Inferior parietal cortex (tissue), 1 donor: ENCODE data around the gene MBTPS2.
"Not testable (repeated sequence)": the region's sequence is repeated elsewhere in the genome, so short reads cannot be mapped to it uniquely, and the experiment has no call there.

Source experiments
- DNase-seq: peaks from one replicate; pipeline ENCODE4 v3.0.0-alpha.2; 2016; ENCODE audit errors: extremely low spot score

MBTPS2 gene

DNA sequence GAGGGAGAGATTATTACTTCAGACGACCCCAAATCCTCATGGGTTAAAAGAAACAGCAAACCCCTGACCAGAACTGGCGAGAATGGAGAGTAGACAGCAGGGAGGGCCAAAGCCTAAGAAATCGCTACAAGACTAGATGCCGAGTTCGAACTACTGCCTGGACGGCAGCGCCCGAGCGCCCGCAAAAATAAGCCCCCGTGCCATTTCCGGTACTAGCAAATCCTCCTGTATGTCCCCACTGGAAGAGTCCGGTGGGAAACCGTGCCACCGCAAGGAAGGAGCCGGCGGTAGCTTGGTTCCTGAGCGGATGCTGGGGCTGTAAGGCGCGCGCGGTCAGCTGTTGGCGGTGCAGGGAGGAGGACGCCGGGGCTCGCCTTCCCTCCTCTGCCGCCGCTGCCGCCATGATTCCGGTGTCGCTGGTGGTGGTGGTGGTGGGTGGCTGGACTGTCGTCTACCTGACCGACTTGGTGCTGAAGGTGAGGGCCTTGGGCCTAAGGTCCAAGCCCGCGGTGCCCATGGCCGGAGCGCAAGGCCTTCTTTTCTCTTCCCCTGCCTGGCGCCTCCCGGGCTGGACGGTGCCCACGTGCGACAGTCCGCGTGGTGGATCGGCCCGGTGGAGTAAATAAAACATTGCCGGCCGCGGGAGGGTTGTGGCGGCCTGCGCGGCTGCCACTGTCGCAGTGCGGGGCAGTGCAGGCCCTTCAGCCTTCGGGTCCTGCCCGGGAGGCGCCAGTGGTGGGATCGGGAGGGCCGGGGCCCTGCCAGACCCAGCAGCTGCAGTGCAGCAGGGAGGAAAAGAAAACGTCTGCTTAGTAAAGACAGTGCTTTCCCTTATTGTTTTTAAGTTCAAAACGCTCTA, at the start of gene MBTPS2:
Gene MBTPS2 (plus strand): TSS at position 284 of the 859 bp plus-strand sequence. CDS start 118 bp downstream, at position 402.
- peak; percentile 78 for DNase-seq

DNA sequence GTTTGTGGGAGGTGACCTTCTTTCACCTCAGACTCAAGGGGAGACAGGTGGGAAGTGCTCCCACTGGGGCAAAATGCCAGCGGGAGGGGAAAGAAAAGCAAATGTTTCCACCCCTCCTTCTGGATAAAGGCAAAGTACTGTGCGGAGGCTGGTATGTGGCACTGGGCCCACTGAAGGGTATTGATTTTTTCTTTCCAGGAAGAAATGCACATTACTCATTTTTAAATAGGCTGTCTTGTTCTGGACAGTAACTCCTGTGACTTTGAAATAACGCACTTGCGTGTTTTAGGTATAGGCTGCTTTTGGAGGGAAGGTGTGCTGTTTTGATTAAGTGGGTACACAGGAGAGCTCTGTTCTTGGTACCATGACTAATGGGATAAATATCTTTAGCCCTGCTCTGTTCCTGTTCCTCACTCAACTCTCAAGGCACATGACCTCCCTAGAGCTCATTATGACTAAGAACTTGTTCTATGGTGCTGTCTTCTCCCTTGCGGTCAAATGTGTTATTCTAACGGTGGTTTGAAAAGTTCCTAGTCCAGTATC, 40.7 kb upstream of the MBTPS2 start:
- no peak for DNase-seq

DNA sequence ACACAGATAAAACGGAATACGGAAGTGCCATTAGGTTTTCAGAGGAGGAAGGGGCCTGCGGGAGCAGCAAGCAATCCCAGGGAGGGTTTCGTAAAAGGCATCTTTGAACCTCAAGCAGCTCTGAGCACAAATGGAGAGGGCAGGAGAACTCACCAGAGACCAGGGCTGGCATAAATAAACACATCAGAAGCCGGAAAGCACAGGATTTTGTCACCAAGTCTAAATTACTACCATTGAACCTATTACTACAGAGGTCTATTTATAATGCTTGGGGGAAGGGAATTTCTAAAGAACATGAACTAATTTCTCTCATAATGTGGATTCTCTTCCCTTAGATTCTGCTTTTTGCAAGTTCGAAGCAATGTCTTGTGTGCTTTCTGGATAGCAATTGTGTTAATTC, 39.6 kb upstream of the MBTPS2 start:
- no peak for DNase-seq

DNA sequence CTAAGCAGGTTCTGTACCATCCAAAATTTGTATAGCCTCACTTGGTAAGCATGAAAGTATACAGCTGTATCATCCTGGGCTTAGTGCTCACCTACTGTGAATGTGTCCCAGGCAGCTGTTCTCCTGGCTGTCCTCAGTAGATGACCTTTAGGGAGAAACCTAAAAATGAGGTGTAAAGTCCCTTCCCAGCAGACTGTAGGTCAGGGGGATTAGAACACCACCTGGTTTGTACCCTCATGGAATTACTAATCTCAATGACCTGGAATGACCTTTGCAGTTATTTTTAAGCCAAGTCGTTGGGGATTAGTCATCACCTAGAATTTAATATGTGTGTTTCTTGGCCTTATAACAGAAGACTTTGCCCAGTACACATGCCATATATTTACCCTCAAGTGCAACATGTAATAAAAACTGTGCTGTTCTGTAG, 39.1 kb upstream of the MBTPS2 start:
- DNase-seq = no peak

DNA sequence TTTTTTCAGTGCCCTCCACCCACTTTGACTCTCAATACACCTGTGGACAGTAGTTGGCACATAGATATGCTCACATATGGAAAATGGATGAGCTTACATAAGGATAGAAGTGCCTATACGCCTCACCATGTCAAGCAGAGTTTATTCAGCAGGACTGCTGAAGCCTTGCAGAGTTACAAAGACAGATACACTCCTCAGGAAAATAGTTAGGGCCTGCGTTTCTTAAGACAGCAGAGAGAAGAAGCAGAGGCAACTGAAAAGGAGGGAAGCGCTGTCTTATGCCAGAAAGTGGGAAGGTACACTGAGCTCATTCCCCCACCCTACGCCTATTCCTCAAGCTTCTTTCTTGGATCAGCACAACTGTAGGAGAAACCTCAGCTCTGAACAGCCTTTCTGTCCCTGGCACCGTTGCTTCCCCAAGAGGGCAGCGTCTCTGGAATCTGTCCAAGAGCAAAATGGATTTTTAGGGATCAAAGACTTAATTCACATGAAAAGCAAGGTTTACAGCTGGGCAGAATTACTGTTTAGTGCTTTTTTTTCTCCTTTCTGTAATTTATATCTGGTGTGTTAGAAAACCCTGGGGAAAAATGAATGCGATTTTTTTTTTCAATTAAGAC, 37.3 kb upstream of the MBTPS2 start:
- DNase-seq = no peak

DNA sequence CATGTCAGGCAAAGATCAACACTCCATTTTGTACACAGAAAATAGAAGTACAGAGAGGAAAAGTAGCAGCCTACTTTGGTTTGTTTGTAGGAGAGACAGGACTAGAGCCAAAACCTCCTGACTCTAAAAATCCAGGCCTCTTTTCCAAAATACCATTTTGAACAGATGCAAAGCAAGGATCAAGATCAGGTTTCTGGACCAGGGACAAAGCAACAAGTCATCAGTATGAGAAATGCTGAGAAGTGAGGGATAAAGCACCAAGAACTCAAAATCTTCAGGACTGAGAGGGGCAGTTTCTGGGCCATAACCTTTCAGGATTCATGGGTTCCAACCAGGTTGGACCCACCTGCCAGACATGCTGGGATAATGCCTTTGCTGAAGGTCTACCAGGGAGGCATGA, 36.6 kb upstream of the MBTPS2 start:
- no peak for DNase-seq

DNA sequence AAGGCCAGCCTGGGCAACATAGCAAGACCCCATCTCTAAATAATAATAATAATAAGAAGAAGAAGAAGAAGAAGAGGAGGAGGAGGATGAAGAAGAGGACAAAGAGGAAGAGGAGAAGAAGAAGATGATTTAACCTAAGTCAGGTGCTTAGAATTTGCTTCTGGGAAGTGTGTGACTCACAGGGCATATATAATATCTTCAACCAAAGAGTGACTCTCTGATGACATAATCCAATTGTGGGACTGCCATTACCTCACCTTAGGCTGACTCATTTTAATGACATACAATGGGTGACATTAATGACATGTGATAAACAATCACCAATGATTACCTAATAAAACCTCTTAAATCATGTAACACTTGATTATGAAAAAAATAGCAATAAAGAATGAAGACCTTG, 32.7 kb upstream of the MBTPS2 start:
- DNase-seq = no peak

DNA sequence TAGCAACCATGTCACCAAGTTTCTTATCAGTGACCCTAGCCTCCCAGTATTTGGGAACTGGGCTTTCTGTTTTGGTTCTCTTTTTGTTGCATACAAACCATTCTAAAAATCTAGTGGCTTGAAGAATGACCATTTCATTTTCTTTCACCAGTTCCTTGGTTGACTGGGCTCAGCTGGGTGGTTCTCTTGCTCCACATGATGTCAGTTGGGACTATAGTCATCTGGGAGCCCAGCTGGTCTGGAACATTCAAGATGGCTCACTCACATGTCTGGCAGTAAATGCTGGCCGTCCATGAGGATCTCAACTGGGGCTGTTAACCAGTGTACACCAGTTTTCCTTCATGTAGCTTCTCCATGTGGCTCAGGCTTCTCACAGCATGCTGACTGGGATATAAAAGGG, 27.6 kb upstream of the MBTPS2 start:
- no peak for DNase-seq

DNA sequence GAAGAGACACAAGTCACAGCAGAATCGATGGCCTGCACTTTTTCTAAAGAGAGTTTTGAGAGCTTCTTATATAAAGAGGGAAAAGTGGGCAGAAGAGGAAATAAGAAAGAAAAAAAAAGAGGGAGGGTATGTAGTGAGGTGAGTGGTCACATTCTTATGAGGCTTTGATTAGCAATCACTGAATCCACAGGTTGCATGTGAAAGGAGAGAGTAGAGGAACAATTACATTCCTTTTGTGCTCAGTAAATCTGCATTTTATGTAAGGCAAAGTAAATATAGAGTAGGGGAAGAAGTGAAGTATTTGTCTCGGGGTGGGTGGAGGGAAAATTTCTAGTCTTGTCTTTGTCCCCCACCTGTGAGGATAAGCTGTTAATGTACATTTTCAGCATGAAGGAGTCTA, 26.8 kb upstream of the MBTPS2 start:
- no peak for DNase-seq

DNA sequence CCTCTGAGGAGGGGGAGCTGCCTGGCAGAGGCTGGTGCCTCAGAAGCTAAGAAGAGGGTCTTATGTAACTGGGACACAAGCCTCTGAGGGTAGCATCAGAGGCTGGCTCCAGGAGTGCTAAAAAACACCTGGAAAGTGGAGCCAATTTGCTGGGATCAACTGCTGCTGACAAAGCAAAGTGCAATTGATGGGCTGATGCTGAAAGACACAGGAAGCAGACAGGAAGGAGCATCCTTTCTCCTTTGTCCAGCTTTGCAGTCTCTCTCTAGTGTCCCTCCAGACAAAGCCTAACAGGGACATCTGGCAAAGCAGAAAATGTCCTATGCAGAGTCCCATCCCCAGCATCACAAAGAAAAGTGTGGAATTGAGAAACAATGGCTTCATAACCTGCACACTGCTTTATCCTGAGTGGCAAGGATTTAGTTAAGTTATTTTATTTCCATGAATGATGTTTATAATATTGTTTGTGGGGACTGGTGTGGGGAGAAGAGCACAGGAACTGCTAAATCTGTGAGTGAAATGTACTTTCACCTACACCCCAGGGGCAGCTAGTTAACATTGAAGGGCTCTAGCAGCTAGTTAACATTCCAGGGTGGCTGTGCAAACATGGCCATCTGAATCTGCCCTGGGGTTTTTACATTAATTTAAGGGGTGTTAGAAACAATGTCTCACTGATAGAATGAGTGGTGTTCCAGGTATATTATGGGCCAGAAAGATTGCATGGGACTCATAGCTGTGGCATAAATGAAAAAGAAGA, 25.6 kb upstream of the MBTPS2 start:
- no peak for DNase-seq

DNA sequence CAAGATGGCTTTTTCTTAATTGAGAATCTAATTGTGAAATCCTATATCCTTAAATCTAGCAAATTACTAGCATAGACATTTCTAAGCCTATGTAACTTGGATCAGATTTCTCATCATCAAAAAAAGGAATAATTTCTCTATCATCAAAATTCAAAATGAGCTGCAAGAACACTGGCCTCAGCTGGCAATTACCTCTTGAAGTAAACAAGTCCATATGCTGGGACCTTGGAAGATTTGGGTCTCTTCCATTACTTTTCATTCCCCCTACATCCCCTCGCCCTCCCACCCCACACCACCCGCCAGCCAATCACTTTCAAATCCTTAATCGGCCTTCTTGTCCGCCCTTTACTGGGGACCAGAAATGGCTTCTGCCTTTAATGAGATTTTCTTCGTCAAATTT, 23.3 kb upstream of the MBTPS2 start:
- no peak for DNase-seq

DNA sequence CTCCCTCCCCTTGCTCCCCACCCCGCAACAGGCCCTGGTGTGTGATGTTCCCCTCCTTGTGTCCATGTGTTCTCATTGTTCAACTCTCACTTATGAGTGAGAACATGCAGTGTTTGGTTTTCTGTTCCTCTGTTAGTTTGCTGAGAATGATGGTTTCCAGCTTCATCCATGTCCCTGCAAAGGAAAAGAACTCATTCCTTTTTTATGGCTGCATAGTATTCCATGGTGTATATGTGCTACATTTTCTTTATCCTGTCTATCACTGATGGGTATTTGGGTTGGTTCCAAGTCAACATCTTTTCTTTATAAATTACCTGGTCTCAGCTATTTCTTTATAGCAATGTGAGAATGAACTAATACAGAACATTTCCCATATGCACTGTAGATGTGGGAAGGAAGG, 19.2 kb upstream of the MBTPS2 start:
- not testable (repeated sequence) for DNase-seq

DNA sequence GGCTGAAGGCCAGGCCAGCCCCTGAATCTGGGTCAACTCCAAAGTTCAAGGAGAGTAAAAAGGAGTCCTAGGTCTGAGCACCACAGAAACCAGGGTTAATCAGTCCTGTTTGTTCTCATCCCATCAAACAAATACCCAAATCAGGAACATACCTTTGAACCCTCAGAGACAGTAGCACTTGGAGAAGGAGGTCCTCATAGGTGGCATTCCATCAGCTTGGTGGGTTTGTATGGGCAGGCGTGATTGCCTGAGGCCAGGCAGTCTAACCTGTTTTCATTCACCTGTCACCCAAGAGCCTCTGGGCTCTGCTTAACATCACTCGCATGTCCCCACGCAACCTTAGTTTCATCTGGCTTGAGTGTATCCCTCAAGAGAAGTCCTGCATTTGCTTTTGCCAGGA, 17.5 kb upstream of the MBTPS2 start:
- no peak for DNase-seq

DNA sequence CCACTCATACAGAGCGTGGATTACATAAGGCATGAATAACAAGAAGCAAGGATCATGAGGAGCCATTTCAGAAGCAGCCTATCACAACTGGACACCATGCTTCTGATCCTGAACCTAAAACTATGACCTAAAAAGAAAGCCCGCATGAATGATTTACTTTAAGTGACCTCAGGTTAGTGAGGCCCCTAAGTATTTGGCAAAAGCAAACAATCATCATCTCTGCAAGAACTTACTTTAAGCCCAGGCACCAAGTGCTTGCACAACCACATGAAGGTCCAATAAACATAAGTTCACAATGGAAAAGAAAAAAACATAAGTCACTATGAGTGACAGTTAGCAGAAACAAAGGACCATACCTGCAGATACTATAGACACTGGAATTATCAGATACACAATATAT, 7.9 kb upstream of the MBTPS2 start:
- DNase-seq = no peak

DNA sequence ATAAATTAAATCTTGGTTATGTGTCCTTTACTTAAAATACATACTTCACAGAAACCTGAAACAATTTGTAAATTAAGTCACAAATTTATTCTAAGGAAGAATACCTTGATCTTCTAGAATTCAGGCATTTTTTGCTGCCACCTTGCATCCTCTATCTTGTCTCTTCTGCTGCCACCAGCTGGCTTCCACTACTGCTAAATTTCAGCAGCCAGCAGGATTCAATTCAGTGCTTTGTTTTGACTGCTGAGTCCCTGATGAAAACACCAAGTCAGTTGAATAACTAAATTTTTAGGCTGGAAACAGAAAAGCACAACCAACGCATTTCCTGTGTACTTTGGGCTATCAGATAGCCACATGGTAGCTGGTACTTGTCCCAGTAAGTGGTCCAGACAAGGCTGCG, 2.4 kb upstream of the MBTPS2 start:
- DNase-seq = peak; percentile 21

DNA sequence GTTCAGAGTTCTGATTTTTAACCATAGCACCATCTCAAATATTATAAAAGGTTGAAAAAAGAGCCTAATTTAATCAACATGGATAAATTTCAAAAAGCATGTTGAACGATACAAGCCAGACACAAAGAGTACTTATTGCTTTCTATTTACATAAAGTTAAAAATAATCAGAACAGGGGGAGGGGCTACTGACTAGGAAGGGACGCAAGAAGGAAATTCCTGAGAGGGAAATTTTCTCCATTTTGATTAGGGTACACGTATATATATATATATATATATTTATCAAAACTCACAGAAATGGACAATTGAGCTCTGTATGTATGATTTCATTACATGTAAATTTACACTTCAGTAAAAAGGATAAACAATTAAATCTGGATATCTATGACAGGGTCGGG, 482 bp upstream of the MBTPS2 start:
- no peak for DNase-seq

DNA sequence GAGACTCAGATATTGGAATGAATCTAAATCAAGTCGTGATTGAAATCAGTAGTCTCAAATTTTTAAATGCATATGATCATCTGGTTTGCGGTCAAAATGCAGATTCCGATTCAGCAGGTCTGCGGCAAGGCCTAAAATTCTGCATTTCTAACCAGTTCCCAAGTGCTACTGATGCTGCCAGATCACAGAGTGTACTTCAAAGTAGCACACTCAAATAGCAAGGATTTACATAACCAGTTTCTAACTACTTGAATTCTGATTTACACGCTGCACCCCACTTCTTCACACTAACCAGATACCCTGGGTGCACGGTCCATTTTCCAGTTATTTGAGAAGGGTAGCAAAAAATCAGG, 752 bp downstream of the MBTPS2 start:
- DNase-seq = peak; percentile 11

DNA sequence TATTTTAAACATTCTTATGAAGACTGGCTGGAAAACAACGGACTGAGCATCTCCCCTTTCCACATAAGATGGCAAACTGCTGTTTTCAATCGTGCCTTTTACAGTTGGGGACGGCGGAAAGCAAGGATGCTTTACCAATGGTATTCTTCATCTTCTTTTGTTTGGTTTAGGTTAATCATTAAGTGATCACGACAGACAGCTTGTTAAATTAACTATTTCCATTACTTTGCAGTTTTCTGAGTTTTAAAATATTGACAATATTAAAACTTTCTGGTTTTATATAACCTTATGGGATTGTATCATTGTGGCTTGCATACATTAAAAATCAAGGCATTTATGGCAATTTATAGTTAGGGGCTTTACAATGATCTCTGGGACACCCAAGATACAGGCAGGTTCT, 3.8 kb downstream of the MBTPS2 start:
- DNase-seq = no peak

DNA sequence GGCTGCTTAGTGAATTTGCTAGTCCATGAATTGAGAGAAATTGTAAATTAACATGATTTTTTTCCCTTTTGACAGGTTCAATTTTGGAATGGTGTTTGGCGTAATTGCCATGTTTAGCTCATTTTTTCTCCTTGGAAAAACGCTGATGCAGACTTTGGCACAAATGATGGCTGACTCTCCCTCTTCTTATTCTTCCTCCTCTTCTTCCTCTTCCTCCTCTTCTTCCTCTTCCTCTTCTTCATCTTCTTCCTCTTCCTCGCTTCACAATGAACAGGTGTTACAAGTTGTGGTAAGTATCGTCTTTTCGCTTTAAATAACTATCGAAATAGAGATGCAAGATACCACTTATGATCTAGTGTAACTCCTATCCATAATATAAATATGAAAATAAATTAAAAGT, 5.7 kb downstream of the MBTPS2 start:
- no peak for DNase-seq

DNA sequence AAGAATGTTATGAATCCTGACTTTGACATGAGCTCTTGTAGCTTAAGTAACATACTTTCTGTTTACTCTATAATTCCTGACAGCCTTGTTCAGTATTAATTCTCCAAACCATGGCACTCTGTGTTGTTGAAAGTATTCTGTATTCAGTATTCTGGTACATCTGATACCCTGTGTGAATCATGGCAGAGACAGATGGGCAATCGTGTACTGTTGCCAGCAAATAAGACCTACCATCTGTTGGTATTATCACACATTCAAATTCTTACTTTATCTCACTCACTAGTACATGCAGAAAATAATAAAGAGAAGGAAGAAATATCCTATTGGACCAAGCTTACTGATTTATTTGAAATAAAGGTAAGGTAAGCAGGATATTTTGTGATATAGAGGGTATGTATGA, 7.9 kb downstream of the MBTPS2 start:
- peak; percentile 32 for DNase-seq

DNA sequence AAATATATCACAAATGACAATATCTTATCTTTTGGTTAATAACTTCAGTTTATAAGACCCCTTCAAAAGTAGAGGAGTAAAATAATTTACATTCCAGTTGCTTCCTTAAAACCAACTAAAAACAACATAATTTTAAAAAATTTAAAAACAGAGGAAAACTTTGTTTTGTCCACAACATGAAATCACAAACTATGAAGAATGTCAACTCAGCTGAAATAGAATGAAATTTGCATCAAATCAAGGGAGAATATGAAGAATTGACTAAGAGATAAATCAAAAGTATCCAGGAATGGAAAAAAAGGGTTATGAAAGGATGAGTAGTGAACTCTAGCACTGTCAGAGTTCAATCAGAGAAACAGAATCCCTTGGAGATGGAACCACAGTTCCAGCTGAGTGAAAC, 14.2 kb downstream of the MBTPS2 start:
- no peak for DNase-seq

DNA sequence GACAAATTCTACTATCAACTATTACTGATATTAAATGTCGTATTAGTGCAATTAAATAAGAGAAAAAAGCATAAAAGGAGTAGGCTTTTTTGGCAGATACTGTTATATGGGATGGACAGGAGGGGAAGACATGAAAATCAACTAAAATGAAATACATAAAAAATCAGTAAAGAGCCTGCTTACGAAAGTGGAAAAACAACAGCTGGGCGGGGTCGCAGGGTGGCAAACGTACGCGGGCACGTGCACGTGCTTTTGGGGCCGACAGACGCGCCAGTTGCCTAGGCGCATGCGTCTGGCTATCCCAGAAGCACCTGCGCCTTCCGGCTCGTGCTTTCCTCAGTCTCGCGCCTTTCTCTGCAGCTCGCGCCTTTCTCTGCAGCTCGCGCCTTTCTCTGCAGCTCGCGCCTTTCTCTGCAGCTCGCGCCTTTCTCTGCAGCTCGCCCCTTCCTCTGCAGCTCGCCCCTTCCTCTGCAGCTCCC, 16.6 kb downstream of the MBTPS2 start, which contains the start of gene YY2:
Gene YY2 (plus strand): TSS at position 51 of the 479 bp plus-strand sequence. CDS start 498 bp downstream, outside the sequence.
- no peak for DNase-seq
